ENCODE measurements around the gene NFATC2.

- TF ChIP-seq CTCF (conservative IDR thresholded peaks at IDR 0.05; ENCODE audit: low read length) (no peak), EZH2phosphoT487 (IDR thresholded peaks at IDR 0.05; ENCODE audit: borderline replicate concordance) (no peak)
These were observed 30.5 kb downstream of the NFATC2 start for GRCh38 chr20:51511861-51512619.
